Measurements from ENCODE around the gene DENND1A. TPM values are rescaled to one million over a fixed set of nuclear protein-coding genes. Genes with fewer than 3 reads are reported as not detected.
"Not testable (repeated sequence)": the region's sequence is repeated elsewhere in the genome, so short reads cannot be mapped to it uniquely, and the experiment has no call there.

DENND1A gene
- total RNA-seq, 1 donor from 2014 or later: 24.4 TPM

DNA sequence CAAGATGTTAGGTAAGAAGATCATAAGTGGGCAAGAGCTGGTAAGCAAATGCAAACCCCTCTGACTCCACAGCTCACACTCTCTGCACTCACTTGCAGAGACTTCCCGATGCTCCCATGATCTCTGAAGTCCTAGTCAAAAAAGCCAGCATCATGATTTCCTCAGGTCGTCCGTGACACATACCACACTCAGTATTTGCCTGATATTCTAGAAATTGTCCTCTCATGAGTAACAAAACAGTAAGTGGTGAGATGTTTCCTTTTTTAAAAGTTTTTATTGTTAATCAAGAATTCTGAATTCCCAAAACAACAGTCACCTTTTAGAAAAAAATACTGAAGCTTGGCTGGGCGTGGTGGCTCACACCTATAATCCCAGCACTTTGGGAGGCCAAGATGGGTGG, 194.6 kb downstream of the DENND1A start:
- DNase-seq (ENCODE audit: low spot score): no peak

DNA sequence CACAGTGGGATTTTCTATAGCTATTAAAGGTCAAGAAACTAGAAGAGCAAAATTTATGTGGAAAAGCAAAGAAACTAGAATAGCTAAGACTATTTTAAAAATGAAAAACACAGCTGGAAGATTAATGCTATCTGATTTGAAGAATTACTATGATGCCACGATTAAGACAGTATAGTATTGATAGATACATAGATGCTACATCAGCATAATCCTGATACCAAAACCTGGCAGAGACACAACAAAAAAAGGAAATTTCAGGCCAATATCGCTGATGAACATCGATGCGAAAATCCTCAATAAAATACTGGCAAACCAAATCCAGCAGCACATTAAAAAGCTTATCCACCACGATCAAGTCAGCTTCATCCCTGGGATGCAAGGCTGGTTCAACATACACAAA, 201.4 kb downstream of the DENND1A start:
- not testable (repeated sequence) for DNase-seq (ENCODE audit: low spot score)

DNA sequence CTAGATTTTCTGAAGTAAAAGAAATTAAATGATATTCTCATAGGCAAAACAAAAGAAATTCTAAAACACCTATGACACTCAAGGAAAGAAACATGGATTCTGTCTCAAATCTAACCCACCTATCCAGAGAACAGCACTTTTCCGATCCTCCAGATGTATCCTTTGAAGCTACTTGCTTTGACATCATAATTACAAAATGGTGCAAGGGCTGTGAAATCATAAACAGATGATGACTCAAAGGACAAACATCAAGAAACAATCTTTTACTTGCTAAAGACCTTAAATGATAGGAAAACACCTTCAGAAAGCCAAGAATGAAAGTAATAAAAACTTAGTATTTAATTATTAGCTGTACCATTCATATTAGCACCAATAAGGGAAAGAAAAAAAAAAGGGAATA, 202.6 kb downstream of the DENND1A start:
- DNase-seq (ENCODE audit: low spot score): no peak

DNA sequence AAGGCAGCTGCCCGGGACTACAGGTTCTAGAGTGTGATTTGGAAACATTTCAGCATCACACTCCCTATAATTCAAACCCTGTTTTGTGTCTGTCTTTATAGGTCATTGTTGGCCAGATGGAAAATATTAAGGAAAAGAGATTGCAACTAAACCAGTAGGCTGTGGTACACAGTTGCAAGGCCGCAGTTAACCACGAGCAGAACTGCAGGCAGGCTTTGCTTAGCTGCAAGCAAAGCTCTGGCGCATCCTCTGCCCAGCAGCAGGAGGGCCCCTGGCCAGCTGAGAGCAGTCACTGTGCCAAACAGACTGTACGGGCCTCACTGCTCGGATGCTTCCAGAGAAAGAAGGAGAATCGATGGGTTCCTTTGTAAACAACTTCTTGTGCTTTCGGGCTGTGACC, 204.5 kb downstream of the DENND1A start:
- no peak for DNase-seq (ENCODE audit: low spot score)

DNA sequence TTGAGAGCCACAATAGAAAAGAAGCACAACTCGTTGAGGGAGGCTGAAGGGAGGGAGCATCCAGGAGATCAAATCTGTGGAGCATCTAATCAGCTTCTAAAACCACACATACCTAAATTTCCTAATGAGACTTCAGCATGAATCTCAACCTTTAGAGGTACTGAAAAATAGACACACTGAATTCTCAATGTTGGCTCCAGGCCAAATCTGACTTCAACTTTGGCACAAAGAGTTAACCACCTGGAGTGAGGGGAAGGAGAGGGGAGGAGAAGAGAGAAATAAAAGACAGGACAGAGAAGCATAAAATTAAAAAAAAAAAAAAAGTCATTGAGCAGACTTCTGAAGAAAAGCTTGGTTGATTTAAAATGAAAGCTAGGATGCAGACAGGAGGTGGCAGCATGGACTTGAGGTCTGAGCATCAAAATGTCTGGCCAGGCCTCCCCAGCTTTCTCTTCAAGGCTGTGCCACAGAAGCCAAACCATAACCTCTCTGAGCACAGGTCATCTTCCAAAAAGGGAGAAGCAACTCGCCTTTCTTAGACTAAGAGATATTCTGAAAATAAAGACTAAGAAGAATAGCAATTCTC, 205.6 kb downstream of the DENND1A start:
- no peak for DNase-seq (ENCODE audit: low spot score)

GRCh38 chr9:123723135-123723875, 206.6 kb downstream of the DENND1A start:
- no peak for DNase-seq (ENCODE audit: low spot score)

GRCh38 chr9:123722378-123722777, 207.5 kb downstream of the DENND1A start:
- DNase-seq (ENCODE audit: low spot score): no peak

GRCh38 chr9:123718188-123718587, 211.7 kb downstream of the DENND1A start:
- DNase-seq (ENCODE audit: low spot score): no peak

DNA sequence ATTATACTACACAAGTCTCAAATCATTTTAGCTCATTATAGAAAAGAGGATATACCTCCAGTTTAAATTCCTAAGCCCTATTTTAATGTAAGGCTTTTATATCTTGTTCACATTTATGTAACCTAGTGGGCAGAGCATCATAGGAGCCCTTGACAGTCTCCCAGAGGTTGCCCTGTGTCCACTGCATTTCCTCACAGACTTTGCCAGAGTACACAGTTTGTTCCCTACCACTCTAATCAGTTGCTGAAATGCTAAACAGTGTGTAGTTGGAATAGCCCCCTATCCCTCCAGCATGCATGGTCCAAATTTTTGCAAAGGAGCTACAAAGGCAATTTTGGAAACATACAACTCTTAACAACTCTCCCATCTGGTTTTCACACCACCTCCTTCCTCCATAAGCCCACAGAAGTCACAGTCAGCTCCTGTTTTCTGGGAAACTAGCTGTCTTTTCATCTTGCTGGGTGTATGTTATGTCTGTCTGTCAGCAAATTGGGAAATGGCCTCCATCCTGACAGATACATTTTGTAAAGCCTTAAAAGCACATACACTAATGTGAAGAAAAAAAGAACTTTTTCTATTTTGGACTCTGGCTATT, 212.2 kb downstream of the DENND1A start:
- DNase-seq (ENCODE audit: low spot score): no peak

- DNase-seq (ENCODE audit: low spot score): no peak
Measured at GRCh38 chr9:123716339-123716945, 213.5 kb downstream of the DENND1A start.

GRCh38 chr9:123715258-123715657, 214.7 kb downstream of the DENND1A start:
- DNase-seq (ENCODE audit: low spot score): no peak

DNA sequence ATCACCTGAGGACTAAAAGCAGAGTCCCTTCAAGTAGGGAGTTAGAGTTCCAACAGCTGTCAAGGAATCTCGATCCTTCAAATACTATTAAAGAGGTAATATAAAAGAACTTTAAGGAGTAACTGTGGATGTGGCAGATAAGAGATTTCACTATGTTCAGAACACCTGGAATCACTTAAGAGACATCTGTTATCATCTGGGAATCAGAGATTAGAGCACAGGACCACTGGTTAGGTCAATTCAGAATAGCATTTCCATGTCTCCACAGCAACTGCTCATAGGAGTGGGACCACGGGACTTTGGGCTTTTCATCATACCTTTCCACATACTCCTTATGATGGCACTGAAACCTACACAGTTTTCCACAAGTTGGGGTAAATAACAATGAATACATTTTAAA, 216.6 kb downstream of the DENND1A start:
- DNase-seq (ENCODE audit: low spot score): no peak

DNA sequence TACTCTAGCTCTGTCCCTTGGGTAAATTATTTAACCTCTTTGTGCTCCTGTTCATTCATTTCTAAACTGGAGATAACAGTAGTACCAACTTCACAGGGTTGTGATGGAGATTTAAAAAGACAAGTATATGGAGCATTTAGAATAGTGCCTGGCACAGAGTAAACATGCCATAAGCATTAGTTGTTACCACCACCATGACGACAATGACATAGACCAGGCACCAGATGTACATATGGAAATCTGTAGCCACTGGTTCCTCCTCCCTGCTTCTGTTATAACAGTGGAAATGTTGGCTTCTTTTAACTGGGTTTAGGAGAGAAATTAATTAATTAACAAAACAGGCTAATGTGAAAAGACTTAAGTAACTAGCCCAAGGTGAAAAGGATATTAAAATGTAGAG, 217.5 kb downstream of the DENND1A start:
- no peak for DNase-seq (ENCODE audit: low spot score)

DNA sequence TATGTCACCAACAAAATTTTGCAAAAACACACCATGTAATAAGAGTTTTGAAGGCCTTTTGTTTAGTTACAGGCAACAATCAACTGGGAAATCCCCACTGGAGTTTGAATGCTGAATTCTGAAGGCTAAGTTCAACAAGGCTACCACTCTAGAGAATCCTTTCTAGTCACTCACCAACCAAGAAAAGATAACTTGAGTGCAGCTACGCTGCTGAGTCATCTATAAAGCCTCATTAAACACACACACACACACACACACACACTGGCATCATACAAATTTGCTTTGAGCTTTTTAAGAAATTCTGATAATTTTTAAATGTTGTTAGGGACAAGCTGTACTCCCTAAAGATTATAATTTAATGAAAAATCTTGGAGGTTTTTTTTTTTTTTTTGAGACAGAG, 219.6 kb downstream of the DENND1A start:
- no peak for DNase-seq (ENCODE audit: low spot score)

- DNase-seq (ENCODE audit: low spot score): no peak
Measured at GRCh38 chr9:123702483-123702882, 227.4 kb downstream of the DENND1A start.

- DNase-seq (ENCODE audit: low spot score): no peak
Measured at GRCh38 chr9:123697686-123698085, 232.2 kb downstream of the DENND1A start.

GRCh38 chr9:123696476-123696875, 233.4 kb downstream of the DENND1A start:
- no peak for DNase-seq (ENCODE audit: low spot score)

DNA sequence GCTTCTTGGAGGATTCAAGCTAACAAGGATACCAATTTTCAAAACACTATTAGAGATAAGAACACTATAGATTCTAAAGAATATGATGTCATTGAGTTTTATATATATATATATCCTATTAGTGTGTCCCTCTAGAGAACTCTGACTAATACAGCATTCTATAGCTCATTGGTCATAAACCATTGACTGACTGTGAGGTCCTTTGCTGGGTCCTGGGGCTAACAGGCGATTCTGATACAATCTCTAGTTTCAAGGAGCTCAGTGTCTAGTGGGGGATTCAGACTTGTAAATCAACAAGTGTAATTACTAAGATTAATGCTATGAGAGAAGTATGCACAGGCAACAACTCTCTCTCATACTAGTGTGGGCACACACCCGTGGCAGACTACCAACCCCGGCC, 234.5 kb downstream of the DENND1A start:
- DNase-seq (ENCODE audit: low spot score): no peak

GRCh38 chr9:123691765-123692303, 238.1 kb downstream of the DENND1A start:
- no peak for DNase-seq (ENCODE audit: low spot score)

DNA sequence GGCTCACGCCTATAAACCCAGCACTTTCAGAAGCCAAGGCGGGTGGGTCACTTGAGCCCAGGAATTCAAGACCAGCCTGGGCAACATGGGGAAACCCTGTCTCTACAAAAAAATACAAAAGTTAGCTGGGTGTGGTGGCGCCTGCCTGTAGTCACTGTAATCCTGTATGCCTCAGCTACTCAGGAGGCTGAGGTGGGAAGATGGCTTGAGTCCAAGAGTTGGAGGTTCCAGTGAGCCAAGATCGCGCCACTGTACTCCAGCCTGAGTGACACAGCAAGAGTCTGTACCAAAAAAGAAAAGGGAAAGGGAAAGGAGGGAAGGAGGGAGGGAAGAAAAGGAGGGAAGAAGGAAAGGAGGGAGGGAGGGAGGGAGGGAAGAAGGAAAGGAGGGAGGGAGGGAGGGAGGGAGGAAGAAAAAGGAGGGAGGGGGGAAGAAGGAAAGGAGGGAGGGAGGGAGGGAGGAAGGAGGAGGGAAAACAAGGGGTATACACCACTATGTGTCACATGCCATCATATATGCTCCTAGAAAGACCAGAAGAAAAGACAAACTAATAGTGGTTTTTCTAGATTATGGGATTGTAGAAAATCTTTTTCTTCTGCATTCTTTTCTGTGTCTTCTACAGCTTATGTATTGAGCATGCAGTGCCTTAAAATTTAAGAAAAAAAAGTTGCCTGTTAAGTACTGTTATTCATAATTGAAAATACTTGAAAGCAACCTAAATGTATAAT, 240.1 kb downstream of the DENND1A start:
- DNase-seq (ENCODE audit: low spot score): no peak

DNA sequence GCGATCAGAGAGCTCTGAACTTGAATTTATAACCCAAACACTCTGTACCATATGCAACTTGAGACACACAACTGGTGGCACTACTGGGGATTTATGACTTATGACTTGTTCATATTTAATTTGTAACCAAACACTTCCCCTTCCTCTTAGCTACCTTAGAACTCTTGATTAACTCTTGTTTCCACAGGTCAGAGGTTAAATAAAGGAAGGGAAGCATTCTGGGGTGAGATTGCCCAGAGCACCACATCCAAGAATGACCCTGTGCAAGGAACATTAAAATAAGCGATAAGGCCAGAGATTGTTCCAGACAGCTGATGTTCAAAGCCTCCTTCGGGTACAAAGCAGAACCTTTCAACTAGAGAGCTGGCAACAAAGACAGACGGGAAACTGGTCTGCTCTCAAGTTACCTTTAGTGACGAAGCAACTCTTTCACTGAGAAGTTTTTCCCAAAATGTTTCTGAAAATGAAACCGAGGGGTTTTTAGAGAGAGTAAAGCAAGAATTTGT, 242.6 kb downstream of the DENND1A start:
- DNase-seq (ENCODE audit: low spot score): no peak

- no peak for DNase-seq (ENCODE audit: low spot score)
Measured at GRCh38 chr9:123686829-123687192, 243.1 kb downstream of the DENND1A start.
